KBM-7 (cell line): ENCODE measurements around the gene RBM28.

Experiments
- DNase-seq: peaks from one replicate; pipeline ENCODE4 v3.0.0-alpha.2; 2015
- in situ Hi-C: fragments of 300-500 bp; cut with MboI; formaldehyde crosslinking; loops from 2 replicates; pipeline ENCODE4 v1.14.3; 2020; ENCODE audit warnings: low sequenced_read_pairs, low pct_unique_long_range_greater_than_20kb, mixed read lengths

Gene RBM28

GRCh38 chr7:128343554-128344430, at the start of gene RBM28:
Gene RBM28 (minus strand): TSS chr7:128343908. CDS start chr7:128343793, 115 bp downstream.
- peak; percentile 97 for DNase-seq
- in situ Hi-C loops: no loop called here

- DNase-seq: no peak
- in situ Hi-C loops: no loop called here
Measured at GRCh38 chr7:128392446-128393327, 49.0 kb upstream of the RBM28 start.

- in situ Hi-C loops: no loop called here
- DNase-seq: no peak
Measured at GRCh38 chr7:128391805-128392204, 48.1 kb upstream of the RBM28 start.

- DNase-seq: no peak
- in situ Hi-C loops: no loop called here
Measured at GRCh38 chr7:128390871-128391565, 47.3 kb upstream of the RBM28 start.

GRCh38 chr7:128389618-128390329, 46.1 kb upstream of the RBM28 start:
- DNase-seq: no peak
- in situ Hi-C loops: no loop called here

GRCh38 chr7:128389085-128389617, 45.4 kb upstream of the RBM28 start:
- no peak for DNase-seq
- in situ Hi-C loops: no loop called here

GRCh38 chr7:128388145-128388485, 44.4 kb upstream of the RBM28 start:
- in situ Hi-C loops: no loop called here
- DNase-seq: no peak

GRCh38 chr7:128387216-128388144, 43.8 kb upstream of the RBM28 start:
- peak; percentile 87 for DNase-seq
- in situ Hi-C loops: no loop called here

- in situ Hi-C loops: no loop called here
- no peak for DNase-seq
Measured at GRCh38 chr7:128385988-128386925, 42.5 kb upstream of the RBM28 start.

GRCh38 chr7:128384726-128385125, 41.0 kb upstream of the RBM28 start:
- in situ Hi-C loops: no loop called here
- no peak for DNase-seq

GRCh38 chr7:128383776-128384175, 40.1 kb upstream of the RBM28 start:
- in situ Hi-C loops: no loop called here
- DNase-seq: no peak

- in situ Hi-C loops: no loop called here
- peak; percentile 76 for DNase-seq
Measured at GRCh38 chr7:128381161-128381821, 37.6 kb upstream of the RBM28 start.

GRCh38 chr7:128380483-128381106, 36.9 kb upstream of the RBM28 start:
- no peak for DNase-seq
- in situ Hi-C loops: no loop called here

GRCh38 chr7:128379900-128380479, 36.3 kb upstream of the RBM28 start:
- DNase-seq: no peak
- in situ Hi-C loops: no loop called here

GRCh38 chr7:128378637-128379036, 34.9 kb upstream of the RBM28 start:
- in situ Hi-C loops: no loop called here
- no peak for DNase-seq

- no peak for DNase-seq
- in situ Hi-C loops: no loop called here
Measured at GRCh38 chr7:128376077-128376476, 32.4 kb upstream of the RBM28 start.
